AG04450 (cell line): Measurements from ENCODE around the gene CCNY. TPM values are rescaled to one million over a fixed set of nuclear protein-coding genes. Genes with fewer than 3 reads are reported as not detected.

Experiments used
- CTCF ChIA-PET: fragments of 300-600, 350-600 bp; formaldehyde crosslinking; extraction: SDS; loops from one replicate; lab custom pipeline; 2022; ENCODE audit warnings: antibody characterized with exemption, inconsistent platforms; lab: Charles Lee
- POLR2A ChIA-PET: fragments of 350-600 bp; formaldehyde crosslinking; extraction: SDS; loops from one replicate; lab custom pipeline; 2021; ENCODE audit warnings: antibody characterized with exemption, inconsistent platforms; lab: Yijun Ruan, JAX
- DNase-seq: peaks from one replicate; pipeline ENCODE4 v3.0.0-alpha.2; 2011; ENCODE audit warnings: low read depth, low spot score
- H3K27ac ChIP-seq: one replicate; pipeline ENCODE4 v1.5.1; 2012; ENCODE audit warnings: low read depth, low read length, control low read depth
- H3K27me3 ChIP-seq: one replicate; pipeline ENCODE4 v1.6.0; 2012; ENCODE audit warnings: low read length; ENCODE audit not compliant: control insufficient read depth, insufficient read depth
- H3K4me3 ChIP-seq: 2 replicates; pipeline ENCODE4 v1.5.1; 2011; ENCODE audit warnings: mild to moderate bottlenecking, low read depth, low read length, control low read depth
- H3K9me3 ChIP-seq: 2 replicates; pipeline ENCODE4 v1.5.1; 2012; ENCODE audit warnings: low read length; ENCODE audit not compliant: control insufficient read depth, insufficient read depth
- polyA plus RNA-seq: library from polyadenylated mRNA; depleted of rRNA; stranded (reverse); fragments of >200 nt; gene quantifications from 2 replicates; pipeline ENCODE4 v1.2.3, GENCODE V29; 2011
- TF ChIP-seq, protein P1 (sequence below): IDR thresholded peaks from 2 replicates; pipeline ENCODE4 v1.5.1; 2011; ENCODE audit warnings: low read depth, low read length, control low read depth, inconsistent platforms

Gene CCNY
- polyA plus RNA-seq, 1 experiment = 90.2 TPM

GRCh38 chr10:35422228-35422627 is 85.9 kb downstream of the CCNY start:
- Histone ChIP-seq H3K9me3 (no peaks in the 10 kb centered on the region), H3K4me3 (no peak overlapping the region), H3K27ac (peak overlapping the region; percentile 87), H3K27me3 (no peaks in the 10 kb centered on the region)
- TF ChIP-seq, protein P1, sequence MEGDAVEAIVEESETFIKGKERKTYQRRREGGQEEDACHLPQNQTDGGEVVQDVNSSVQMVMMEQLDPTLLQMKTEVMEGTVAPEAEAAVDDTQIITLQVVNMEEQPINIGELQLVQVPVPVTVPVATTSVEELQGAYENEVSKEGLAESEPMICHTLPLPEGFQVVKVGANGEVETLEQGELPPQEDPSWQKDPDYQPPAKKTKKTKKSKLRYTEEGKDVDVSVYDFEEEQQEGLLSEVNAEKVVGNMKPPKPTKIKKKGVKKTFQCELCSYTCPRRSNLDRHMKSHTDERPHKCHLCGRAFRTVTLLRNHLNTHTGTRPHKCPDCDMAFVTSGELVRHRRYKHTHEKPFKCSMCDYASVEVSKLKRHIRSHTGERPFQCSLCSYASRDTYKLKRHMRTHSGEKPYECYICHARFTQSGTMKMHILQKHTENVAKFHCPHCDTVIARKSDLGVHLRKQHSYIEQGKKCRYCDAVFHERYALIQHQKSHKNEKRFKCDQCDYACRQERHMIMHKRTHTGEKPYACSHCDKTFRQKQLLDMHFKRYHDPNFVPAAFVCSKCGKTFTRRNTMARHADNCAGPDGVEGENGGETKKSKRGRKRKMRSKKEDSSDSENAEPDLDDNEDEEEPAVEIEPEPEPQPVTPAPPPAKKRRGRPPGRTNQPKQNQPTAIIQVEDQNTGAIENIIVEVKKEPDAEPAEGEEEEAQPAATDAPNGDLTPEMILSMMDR = no peak
- DNase-seq = no peak
- POLR2A ChIA-PET = interaction anchor here (0.7 to 2.2 kb wide), 3 partner anchors 9 to 153 kb away, joined by 3 to 10 read pairs (median 7); no protein-coding TSS in a partner anchor
- CTCF ChIA-PET = interaction anchor here (0.6 to 1.6 kb wide), 3 partner anchors 141 to 296 kb away, joined by 3 to 7 read pairs (median 5); partner anchors contain the start of gene CREM

GRCh38 chr10:35423505-35424306 is 87.4 kb downstream of the CCNY start:
- no peak for DNase-seq
- Histone ChIP-seq H3K27ac (no peak overlapping the region), H3K9me3 (no peaks in the 10 kb centered on the region), H3K27me3 (no peaks in the 10 kb centered on the region), H3K4me3 (no peak overlapping the region)
- TF ChIP-seq, protein P1 = no peak
- CTCF ChIA-PET = interaction anchor here (0.6 kb wide), 1 partner anchor 707 kb away, joined by 4 read pairs; no protein-coding TSS in a partner anchor
- POLR2A ChIA-PET = no interaction called here

DNA sequence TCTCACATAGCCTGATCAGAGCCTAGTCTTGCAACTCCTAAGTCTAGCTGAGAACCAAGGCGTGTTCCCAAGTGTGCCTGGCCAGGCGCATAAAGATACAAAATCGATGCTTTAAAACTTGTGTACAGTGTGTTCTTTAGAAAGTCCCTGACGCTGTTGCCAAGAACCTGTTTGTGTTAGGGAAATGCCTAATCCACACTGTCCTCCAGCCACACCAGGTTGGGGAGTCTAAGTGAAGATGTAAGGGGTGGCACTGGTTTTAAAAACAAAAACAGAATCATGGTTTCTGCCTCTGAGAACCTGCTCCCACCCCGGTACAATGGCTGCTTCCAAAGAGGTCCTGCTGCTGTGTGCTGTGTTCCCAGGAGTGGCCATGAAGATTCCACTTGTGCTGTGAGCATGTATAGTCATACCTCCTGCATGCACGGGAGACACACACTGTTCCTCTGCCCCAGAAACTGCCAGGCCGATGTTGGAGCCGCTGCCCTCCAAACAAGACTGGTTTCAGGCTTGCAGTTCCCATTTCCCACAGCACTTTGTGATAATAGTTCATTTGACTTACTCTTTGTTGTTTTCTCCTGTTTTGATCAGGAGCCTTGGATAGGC is 88.5 kb downstream of the CCNY start:
- no peak overlapping the region for H3K4me3 ChIP-seq
- no peaks in the 10 kb centered on the region for H3K27me3 ChIP-seq
- TF ChIP-seq, protein P1 = no peak
- CTCF ChIA-PET = no interaction called here
- H3K9me3 ChIP-seq = no peaks in the 10 kb centered on the region
- POLR2A ChIA-PET = no interaction called here
- no peak overlapping the region for H3K27ac ChIP-seq
- no peak for DNase-seq

DNA sequence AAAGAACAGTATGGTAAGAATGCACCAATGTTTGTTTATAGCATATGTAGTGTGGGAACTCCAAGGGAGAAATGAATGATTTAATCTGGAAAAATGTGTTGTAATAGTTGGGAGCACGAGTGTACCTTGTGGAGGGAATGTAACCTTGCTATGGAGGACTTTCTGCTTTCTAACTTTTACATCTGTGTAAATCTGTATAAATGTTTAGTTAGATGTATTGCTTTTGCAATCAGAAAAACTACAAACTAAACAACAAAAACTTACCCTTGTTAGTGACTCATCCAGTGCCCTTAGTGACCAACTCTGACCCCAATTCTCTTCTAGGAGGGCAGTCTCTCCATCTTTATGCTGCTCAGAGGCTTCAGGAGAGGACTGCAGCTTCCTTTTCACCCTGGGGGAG is 89.3 kb downstream of the CCNY start:
- H3K4me3 ChIP-seq = no peak overlapping the region
- no peak for DNase-seq
- H3K27me3 ChIP-seq = no peaks in the 10 kb centered on the region
- no peaks in the 10 kb centered on the region for H3K9me3 ChIP-seq
- H3K27ac ChIP-seq = no peak overlapping the region
- TF ChIP-seq, protein P1 = peak; percentile 31; the same call in 1 of the 2 replicates
- POLR2A ChIA-PET = no interaction called here
- CTCF ChIA-PET = interaction anchor here (1.4 kb wide), 1 partner anchor 137 kb away, joined by 3 read pairs; no protein-coding TSS in a partner anchor

- TF ChIP-seq, protein P1 = no peak
- H3K27me3 ChIP-seq = no peaks in the 10 kb centered on the region
- ChIA-PET POLR2A (no interaction called here), CTCF (interaction anchor here (1.4 kb wide), 1 partner anchor 136 kb away, joined by 3 read pairs; no protein-coding TSS in a partner anchor)
- no peaks in the 10 kb centered on the region for H3K9me3 ChIP-seq
- H3K4me3 ChIP-seq = no peak overlapping the region
- no peak overlapping the region for H3K27ac ChIP-seq
- no peak for DNase-seq
These were observed 90.3 kb downstream of the CCNY start for GRCh38 chr10:35426657-35427056.
